NCI-H774 (cell line): Measurements from ENCODE around the gene FCRLB.
"Not testable (repeated sequence)": the region's sequence is repeated elsewhere in the genome, so short reads cannot be mapped to it uniquely, and the experiment has no call there.

Experiments used
- DNase-seq: peaks from one replicate; lab custom pipeline; 2025; lab: John Stamatoyannopoulos, UW

The FCRLB gene

GRCh38 chr1:161739865-161740566 lies 18.7 kb downstream of the FCRLB start:
- no peak for DNase-seq

- DNase-seq = no peak
These were observed 19.6 kb downstream of the FCRLB start for GRCh38 chr1:161740921-161741320.

- no peak for DNase-seq
These were observed 21.9 kb downstream of the FCRLB start for GRCh38 chr1:161743231-161743630.

- no peak for DNase-seq
These were observed 26.5 kb downstream of the FCRLB start for GRCh38 chr1:161747801-161748200.

- peak; percentile 97 for DNase-seq
These were observed 28.4 kb downstream of the FCRLB start, which contains the start of gene DUSP12 for GRCh38 chr1:161749509-161750407. Gene DUSP12 (plus strand): TSS chr1:161749786. CDS start chr1:161749802, 16 bp downstream.

- DNase-seq = no peak
These were observed 42.3 kb downstream of the FCRLB start for GRCh38 chr1:161763522-161764098.

- peak; percentile 87 for DNase-seq
These were observed 45.0 kb downstream of the FCRLB start, which contains the start of gene ATF6 for GRCh38 chr1:161766102-161766981. Gene ATF6 (plus strand): TSS chr1:161766320. CDS start chr1:161766361, 41 bp downstream.

GRCh38 chr1:161768461-161768860 lies 47.1 kb downstream of the FCRLB start:
- no peak for DNase-seq

- no peak for DNase-seq
These were observed 47.8 kb downstream of the FCRLB start for GRCh38 chr1:161768986-161769672.

- not testable (repeated sequence) for DNase-seq
These were observed 48.3 kb downstream of the FCRLB start for GRCh38 chr1:161769673-161770045.

GRCh38 chr1:161770250-161770649 lies 48.9 kb downstream of the FCRLB start:
- no peak for DNase-seq

GRCh38 chr1:161771161-161771560 lies 49.8 kb downstream of the FCRLB start:
- no peak for DNase-seq

GRCh38 chr1:161771973-161772372 lies 50.6 kb downstream of the FCRLB start:
- no peak for DNase-seq

GRCh38 chr1:161772397-161772796 lies 51.1 kb downstream of the FCRLB start:
- no peak for DNase-seq

GRCh38 chr1:161773791-161774190 lies 52.4 kb downstream of the FCRLB start:
- no peak for DNase-seq

- no peak for DNase-seq
These were observed 55.9 kb downstream of the FCRLB start for GRCh38 chr1:161777261-161777660.
